Stimulated activated CD4-positive, alpha-beta T cell treated with anti-CD3 and anti-CD28 coated beads, Interleukin-2, amount 100 ng/mL, for 4 hours (primary cell): ENCODE data around the gene SLC9A1.
"Not testable (repeated sequence)": the region's sequence is repeated elsewhere in the genome, so short reads cannot be mapped to it uniquely, and the experiment has no call there.

ENCODE experiments used
- DNase-seq: peaks from one replicate; pipeline ENCODE4 v3.0.0-alpha.2; 2020; ENCODE audit warnings: low read depth

SLC9A1 gene

DNA sequence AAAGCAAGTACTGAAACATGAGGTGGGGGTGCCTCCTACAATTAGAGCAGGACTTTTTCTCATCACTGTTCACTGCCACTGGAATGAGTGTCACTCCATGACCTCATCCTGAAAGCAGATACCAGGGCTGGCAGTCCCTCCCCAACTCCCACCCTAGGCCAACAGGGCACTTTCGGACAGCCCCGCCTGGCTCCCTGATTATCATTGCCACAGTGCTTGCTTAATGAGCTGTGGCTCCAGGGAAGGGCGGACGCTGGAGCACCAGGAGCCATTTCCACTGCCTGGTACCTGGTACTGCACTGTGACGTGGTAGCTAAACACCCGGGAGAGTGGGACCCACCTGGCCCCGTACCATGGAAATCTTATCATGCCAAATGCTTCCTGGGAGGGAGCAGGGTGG is 22.3 kb downstream of the SLC9A1 start:
- DNase-seq = no peak

DNA sequence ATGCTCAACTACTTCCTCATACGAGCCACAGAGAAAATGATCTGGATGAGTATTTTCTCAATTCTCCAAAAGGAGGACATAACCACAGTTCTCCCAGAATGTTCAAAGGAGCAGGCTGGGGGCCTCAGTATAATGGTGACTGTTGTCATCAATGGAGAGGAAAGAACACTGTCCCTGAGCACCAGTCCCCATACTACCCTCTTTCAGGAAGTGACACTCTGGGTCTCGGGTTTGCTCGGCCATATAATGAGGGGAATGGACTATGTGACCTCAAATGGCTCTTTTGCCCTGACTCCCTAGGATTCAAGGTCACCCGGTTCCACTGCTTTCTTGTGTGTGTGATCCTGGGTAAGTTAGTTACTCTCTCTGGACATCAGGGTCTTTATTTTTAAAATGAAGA is 22.8 kb downstream of the SLC9A1 start:
- DNase-seq = no peak

DNA sequence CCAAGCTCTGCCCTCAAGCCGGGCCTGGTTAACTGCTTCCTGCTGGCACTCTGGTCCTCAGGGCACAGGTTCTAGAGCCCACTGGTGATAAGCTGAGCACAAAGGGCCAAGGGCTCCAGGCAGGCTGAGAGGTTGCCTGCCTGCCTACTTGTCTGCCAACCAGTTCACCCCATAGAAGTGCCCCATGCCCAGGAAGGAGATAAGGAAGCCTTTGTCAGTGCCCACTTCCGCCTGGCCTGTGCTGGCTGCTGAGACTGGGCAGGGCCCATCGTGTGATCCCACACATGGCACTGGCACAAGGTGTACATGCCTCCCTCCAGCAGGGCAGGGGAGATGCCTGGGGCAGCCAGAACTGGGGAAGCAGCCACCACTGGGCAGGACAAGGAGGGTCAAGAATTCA is 24.1 kb downstream of the SLC9A1 start:
- DNase-seq = no peak

DNA sequence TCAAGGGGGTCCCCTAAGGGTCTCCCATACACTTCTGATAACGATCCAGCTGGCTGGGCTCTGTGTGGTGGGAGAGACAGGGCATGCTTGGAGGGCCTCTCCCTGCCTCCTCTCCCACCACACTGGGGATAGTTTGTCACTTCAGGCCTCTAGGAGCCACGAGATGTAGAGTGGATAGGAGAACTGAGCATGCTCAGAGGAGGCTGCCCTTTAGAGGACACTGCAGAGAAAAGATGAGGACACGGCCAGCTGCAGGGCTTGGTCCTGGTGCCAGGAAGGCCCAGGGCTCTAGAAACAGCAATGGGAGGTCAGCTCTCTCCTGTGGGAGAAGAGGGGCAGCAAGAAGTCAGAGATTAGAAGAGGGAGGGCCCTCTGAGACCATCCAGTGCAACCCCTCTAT is 25.7 kb downstream of the SLC9A1 start:
- no peak for DNase-seq

DNA sequence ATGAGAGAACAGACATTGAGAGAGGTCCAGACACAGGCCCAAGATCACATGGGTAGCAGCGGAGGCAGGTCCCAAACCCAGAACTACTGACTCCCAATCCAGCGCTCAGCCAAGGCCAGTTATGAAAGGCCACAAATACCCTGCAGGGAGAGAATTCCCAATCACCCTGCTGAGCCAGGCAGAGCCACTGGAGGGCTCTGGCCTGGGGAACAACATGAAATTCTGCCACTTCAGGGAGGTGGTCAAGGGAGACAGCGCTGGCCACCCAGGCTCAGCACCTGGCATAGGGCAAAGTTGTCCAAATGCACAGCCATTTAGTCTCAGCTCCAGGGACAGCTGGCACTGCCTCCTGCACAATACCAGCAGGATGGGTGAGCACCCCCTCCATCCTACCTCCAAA is 27.5 kb downstream of the SLC9A1 start:
- DNase-seq = no peak

DNA sequence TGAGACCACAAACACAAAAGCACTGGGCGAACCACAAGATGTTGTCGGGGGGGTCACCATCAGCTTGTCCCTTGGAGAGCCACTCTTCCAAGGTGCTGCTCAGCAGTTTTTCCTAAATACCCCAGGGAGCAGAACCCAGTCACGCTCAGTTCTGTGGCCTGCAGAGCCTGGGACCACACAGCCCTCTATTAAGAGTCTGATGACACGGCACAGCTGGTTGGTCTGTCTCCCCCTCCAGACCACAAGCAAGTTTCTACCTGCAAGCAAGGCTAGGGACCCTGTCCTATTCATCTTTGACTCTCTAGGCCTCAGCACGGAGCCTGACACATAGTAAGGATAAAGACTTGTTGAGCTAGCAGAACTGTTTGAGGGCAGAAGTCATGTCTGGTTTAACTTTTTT is 28.5 kb downstream of the SLC9A1 start:
- no peak for DNase-seq

DNA sequence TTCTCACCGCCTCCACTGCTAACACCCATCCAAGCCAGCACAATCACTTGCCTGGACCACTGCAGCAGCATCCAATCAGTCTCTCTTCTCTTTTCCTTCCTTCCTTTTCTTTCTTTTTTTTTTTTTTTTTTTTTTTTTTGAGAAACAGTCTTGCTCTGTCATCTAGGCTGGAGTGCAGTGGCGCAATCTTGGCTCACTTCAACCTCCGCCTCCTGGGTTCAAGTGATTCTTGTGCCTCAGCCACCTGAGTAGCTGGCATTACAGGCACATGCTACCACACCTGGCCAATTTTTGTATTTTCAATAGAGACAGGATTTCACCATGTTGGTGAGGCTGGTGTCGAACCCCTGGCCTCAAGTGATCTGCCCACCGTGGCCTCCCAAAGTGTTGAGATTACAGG is 29.8 kb downstream of the SLC9A1 start:
- not testable (repeated sequence) for DNase-seq

DNA sequence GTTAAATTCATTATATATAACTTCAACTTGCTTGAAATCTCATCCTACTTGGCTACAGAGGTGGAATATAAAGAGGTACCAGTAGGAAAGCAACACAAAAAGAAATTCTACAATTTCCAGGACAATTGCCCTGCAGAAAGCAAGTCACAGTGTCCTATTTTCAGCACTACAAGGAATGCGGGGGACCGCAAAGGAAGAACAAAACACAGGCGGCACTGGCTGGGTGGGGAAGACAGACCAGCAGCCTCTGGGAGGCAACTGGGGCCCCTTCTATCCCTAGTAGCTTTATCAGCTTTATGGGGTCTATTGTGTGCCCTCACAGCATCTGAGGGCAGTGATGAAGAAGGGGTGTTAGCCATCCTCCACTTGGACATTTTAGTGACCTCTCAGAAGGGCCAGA is 30.5 kb downstream of the SLC9A1 start:
- no peak for DNase-seq

DNA sequence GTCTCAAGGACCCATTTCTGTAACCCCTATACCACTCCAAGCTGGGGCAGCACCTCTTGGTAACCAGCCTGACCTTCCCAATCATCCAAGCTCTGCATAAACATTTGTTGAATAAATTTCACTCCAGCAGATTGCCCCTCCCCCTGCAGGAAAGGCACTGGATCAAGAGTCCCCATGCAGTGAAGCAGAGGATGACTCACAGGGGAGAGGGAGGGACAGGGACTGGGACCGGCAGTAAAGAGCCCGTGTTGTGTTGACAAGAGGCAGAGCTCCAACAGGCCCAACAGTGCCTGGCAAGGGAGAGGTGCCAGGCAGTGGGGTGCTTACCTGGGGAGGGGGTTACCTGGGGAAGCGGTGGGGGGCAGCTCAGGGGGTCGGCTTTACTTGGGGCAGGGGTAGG is 32.3 kb downstream of the SLC9A1 start:
- no peak for DNase-seq

DNA sequence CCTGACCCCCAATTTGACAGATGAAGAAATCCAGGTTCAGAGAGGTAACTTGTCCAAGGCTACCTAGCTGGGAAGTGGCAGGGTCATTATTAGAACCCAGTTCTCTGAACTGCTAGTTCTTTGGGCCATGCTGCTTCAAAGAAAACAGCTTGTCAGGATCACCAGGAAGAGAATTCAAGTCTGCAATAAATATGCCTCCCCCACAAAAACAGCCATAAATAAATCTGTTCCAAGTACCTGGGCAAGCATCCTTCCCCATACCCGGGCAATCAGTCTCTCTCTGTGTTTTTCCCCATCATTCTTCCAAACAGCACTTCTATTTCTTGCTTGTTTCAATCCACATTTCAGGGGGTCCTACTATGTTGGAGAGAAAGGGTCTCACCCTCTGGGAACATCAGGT is 34.1 kb downstream of the SLC9A1 start:
- DNase-seq = no peak

DNA sequence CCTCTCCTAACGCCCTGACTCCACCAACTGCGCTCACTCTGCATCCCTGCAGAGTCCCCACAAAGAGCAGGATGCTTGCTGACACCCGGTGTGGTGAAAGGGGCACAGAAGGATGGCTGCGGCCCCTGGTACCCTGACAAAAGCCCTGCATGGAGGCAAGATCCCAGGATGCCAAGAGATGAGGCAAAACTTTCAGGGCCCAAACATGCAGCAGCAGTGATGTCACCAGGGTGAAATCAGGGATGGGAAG is 36.6 kb downstream of the SLC9A1 start:
- no peak for DNase-seq

DNA sequence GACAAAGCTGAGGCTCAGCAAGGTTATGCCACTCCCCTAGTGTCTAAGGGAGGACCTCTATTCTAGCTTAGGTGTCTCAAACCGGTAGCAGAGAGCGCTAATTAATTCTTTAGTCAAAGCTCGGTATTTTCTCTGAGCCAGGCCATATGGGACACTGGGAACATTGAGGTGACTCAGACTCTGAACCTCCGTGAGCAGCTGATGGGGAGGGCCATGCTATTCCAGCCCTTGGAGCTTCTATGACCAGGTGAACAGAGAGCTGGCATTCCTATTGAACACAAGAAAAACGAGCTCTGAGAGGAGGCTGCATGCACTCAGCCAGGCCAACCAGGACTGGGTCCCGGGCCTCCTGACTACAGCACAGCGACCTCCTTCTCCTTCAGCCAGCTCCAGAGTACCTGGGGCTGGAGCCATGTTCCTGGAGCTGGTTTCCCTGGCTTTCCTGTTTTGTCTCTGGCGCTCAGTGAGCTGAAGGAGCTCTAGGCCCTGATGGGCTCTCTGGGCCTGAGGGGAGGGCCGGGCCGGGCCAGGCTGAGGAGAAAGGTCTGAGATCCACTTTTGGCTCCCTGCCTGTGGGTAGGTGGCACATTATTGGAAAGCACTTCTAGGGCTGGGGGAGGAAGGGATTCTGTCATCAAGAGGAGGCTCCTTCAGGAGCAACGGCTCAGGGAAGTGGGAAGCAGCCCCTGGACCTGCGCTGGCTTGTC is 37.0 kb downstream of the SLC9A1 start:
- DNase-seq = no peak

DNA sequence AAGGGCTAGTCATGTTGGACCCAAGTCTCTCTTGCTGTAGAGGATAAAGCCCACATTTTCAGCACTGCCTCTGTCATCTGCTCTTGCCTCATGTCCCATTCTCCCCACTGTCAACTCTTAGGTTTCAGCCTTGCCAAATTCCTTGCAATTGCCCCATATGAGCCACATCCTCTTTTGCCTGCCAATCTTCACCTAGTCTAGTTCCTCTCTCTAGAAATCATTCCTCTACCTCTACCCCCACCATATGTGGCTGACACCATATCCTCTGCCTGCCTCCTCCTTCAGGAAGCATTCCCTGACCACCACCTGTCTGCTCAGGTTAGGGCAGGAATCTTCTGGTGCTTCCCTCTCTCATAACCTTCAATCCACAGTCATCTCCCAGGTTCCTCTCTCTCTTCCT is 38.2 kb downstream of the SLC9A1 start:
- DNase-seq = no peak

DNA sequence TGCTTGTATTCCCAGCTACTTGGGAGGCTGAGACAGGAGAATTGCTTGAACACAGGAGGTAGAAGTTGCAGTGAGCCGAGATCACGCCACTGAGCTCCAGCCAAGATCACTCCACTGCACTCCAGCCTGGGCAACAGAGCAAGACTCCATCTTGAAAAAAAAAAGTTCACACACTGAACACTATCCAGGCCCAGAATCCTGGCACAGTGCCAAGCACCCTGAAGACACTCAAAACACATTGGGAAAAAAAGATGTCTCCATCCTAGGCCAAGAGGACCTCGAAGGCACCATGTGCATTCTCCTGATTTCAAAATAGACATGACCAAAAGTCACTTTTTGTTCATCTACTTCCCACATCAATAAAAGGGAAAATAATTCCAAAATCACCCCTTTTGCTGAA is 38.7 kb downstream of the SLC9A1 start:
- no peak for DNase-seq

DNA sequence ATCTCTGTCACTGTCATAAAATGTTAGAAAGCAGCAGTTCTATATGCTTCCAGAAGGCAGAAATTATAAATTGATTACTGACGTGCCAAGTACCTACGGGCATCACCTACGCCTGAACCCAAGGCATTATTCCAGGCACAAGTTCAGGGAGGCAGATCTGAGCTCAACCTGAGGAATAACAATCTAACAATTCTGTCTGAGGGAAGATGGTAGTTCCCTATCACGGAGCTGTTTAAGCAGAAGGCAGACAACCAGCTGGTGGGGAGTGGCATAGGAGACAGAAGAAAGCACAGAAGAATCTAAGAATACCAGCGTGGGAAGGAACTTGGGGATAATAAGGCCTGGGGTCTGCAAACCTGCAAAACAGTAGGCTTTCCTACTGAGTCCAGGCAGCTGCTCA is 40.4 kb downstream of the SLC9A1 start:
- DNase-seq = no peak

DNA sequence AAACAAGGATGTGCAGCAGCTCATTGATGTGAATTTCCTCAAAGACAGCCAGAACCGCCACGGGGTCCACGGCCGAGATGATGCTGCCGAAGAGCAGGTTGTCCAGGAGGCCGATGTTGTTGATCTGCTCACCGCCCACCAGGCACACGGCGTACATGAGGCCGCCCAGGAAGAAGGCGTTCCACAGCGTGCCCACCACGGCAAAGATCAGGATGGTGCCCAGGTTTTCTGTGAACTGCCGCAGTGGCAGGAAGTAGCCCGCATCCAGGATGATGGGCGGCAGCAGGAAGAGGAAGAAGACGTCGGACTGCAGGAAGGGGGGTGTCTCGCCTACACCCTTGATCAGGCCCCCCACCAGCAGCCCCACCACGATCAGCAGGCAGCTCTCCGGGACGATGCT is 41.1 kb downstream of the SLC9A1 start:
- DNase-seq = no peak

DNA sequence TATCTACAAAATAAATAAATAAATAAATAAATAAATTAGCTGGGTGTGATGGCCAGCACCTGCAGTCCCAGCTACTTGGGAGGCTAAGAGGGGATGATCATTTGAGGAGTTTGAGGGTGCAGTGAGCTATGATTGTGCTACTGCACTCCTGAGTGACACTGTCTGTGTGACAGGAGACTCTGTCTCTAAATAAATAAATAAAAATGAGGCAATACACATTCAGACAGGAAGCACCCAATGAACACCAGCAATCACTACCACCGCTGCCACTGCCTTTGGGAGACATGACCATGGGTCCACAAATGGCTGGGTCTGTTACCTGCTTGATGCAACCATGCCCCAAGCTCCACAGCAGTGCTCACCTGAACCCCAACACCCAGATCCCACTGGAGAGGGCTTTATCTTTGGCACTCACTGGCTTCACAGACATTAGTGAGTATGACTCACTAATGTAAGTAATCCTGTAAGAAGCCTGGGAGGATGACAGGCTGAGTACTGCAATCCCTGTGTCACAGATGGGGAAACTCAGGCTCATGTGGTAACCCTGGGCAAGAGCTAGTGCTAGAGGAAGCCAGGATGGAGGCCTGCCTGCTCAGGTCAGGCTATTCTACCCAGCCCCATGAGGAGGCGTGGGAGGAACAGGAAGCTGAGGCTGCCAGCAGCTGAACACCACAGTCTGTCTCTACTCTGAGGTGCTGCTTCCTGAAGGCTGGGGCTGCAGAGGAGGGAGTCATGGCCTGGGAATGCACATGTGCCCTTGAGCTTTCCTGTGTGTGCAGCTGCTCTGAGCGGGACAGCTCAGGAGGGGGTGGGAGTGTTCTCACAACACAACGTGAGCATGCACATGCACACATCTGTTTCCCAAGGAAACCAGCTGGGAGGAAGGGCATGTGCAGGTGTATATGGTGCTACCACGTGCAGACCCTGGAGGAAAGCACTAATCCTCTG is 43.0 kb downstream of the SLC9A1 start:
- DNase-seq = peak; percentile 45

DNA sequence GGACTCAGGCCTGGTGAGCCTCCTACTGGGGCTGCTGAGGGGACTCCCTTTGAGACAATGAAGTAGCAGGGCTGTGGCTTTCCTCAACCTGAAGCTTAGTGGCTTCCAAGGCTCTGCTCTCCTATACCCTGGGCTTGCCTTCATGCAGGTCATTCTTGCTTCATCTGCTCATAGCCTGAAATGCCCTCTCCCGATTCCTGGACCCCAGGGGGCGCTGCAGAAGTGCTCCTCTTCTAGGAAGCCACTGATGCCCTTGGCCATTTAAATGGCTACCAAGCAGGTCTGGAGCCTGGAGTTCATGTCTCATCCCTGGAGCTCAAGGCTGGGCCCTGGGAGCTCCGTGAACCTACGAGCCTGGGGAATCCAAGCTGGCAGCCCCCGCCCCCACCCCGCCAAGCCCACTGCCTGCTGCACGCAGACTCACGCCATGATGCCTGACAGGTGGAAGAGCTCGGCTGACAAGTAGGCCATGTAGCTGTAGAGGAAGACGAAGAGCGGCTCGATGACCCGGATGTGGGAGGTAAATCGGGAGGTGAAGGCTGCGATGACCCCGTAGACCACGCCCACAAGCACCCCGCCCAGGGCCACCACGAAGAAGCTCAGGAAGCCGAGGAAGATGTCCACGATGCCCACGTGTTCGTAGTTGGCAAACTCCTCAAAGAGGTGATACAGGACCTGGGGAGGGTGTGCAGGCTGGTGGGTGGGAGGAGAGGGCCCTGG is 45.7 kb downstream of the SLC9A1 start:
- no peak for DNase-seq

DNA sequence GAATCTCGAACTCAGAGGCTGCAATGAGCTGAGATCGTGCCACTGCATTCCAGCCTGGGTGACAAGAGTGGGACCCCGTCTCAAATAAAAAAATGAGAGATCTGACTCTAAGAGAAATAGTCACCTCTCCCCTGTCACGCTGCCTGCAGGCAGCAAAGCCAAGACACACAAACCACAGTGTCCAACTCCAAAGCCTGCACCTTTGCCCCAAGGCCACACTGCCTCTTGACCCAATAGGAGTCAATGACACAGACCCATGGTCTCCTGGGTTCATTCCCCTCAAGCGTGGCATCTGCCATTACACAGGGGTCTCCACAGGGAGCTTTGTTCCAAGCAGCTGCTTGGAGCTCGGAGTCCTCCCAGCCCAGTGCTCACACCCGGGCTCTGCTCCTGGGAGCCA is 46.3 kb downstream of the SLC9A1 start:
- DNase-seq = no peak

DNA sequence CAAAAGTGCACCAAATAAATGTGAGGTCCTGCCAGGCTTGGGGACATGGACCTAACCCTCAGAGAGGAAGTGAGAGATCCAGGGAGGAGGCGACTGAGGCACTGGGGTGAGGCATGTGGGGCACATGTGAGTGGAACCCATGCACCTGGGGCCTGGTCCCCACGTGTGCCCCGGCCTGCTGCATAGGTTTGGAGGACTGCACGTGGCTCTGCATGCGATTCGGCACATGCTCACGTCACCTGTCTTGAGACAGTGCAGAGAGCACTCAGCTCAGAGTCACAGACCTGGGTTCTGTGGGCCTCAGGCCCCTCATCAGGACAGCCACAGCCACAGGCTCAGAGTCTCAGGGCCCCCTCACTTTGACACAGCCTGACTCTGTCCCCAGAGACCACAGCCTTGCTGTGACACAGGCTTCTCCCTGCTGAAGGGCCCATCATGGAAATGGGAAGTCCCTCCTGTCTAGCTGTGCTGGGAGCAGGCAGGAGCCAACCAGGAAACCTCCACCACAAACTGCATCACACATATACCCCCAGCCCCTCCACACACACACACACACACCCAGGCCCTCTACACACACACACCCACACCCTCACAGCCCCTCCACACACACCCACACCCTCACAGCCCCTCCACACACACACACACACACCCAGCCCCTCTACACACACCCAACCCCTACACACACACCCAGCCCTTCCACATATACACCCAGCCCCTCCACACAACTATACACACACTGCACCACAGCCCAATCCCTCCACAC is 48.2 kb downstream of the SLC9A1 start:
- DNase-seq = no peak

DNA sequence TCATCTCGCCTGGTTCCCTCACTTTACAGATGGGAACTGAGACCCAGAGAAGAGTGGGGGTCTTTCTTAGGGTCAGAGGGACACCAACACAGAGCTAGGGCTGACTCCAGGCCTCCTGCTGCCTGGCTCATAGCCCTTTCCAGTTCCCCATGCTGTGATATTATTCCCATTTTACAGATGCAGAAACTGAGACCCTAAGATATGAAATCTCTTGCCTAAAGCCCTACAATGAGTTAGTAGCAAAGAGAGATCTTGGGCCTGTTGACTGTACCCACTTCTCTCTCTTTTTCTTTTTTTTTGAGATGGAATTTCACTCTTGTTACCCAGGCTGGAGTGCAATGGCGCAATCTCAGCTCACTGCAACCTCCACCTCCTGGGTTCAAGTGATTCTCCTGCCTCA is 49.9 kb downstream of the SLC9A1 start:
- DNase-seq = no peak

DNA sequence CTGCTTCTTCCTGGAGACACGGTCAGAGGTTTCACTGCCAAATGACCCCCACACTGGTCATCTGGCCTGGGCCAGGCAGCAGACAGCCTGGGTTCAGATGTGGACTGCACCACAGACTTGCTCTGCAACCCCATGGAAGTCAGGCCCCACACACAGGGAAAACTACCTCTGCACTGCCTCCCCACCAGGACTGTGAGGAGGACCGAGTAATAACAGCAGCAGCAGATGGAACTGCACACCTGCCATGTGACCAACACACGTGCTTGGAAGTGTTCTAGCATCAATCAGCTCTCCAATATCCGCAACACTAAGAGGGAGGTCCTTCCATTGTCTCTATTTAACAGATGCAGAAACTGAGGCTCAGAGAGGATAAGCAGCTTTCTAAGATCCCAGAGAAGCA is 51.4 kb downstream of the SLC9A1 start:
- DNase-seq = no peak
